ENCODE results near the gene LPP.

- TF ChIP-seq POLR2AphosphoS5 (IDR thresholded peaks at IDR 0.05; ENCODE audit: borderline replicate concordance, low read depth, low read length) (no peak), EZH2 (IDR thresholded peaks at IDR 0.05) (no peak), FOXP2 (optimal IDR thresholded peaks at IDR 0.05; ENCODE audit: control extremely low read depth, extremely low read length, insufficient read depth) (no peak)
Measured at GRCh38 chr3:188342991-188343732, 189.2 kb downstream of the LPP start.

Measured in SK-N-MC (cell line).